Measurements from ENCODE around the gene KLHL7. TPM values are rescaled to one million over a fixed set of nuclear protein-coding genes. Genes with fewer than 3 reads are reported as not detected.

The KLHL7 gene
- total RNA-seq, 2 experiments from 2014 or later, result 17.1 to 18.2 TPM

- TF ChIP-seq CTCF (IDR thresholded peaks at IDR 0.05), result no peak
- H3K27ac Mint-ChIP-seq, result no peak overlapping the region
- ATAC-seq (no peak), DNase-seq (no peak)
- H3K27me3 Mint-ChIP-seq, result peaks cover 5% of the 10 kb centered on the region
- peaks cover 2% of the 10 kb centered on the region for H3K9me3 Mint-ChIP-seq
- CTCF ChIA-PET, result interaction anchor here (1.1 to 1.2 kb wide), 3 partner anchors 9 to 1090 kb away, joined by 3 to 5 read pairs (median 4); no protein-coding TSS in a partner anchor
- intact Hi-C loops (cut with micrococcal nuclease), result no loop called here
- peaks cover 1% of the 10 kb centered on the region for H3K4me1 Mint-ChIP-seq (ENCODE audit: low read depth)
- H3K4me3 Mint-ChIP-seq, result no peak overlapping the region
- POLR2A ChIA-PET, result interaction anchor here (0.7 kb wide), 1 partner anchor 99 kb away, joined by 3 read pairs; no protein-coding TSS in a partner anchor
- peaks cover 62% of the 10 kb centered on the region for H3K36me3 Mint-ChIP-seq (ENCODE audit: low read depth)
Measured at GRCh38 chr7:23200331-23200730, 94.7 kb downstream of the KLHL7 start.

GRCh38 chr7:23204241-23204640 is 98.7 kb downstream of the KLHL7 start:
- ChIA-PET POLR2A (no interaction called here), CTCF (interaction anchor here (1.7 kb wide), 1 partner anchor 69 kb away, joined by 4 read pairs; no protein-coding TSS in a partner anchor)
- no peak for ATAC-seq
- H3K4me3 Mint-ChIP-seq, result no peak overlapping the region
- no peak for TF ChIP-seq CTCF (IDR thresholded peaks at IDR 0.05)
- H3K27ac Mint-ChIP-seq, result no peak overlapping the region
- intact Hi-C loops (cut with micrococcal nuclease), result no loop called here
- peaks cover 2% of the 10 kb centered on the region for H3K9me3 Mint-ChIP-seq
- H3K4me1 Mint-ChIP-seq (ENCODE audit: low read depth), result peaks cover 5% of the 10 kb centered on the region
- no peak for DNase-seq
- H3K27me3 Mint-ChIP-seq, result peaks cover 25% of the 10 kb centered on the region
- H3K36me3 Mint-ChIP-seq (ENCODE audit: low read depth), result peaks cover 52% of the 10 kb centered on the region

DNA sequence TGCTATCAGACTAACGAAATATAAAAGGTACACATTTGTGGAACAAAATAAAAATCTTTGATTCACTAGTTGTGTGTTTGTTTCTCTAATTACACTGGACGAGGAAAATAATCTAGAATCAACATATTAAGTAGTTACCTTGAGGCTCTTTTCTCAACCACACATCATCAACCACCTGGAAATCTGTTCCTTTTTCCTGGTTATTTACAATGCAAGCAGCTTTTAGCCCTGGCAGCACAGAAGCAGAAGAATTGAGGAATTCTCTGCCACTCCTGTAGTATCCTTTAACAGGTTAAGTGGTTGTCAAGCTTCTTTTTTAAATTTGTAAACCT is 100.0 kb downstream of the KLHL7 start:
- intact Hi-C loops (cut with micrococcal nuclease), result no loop called here
- CTCF ChIA-PET, result interaction anchor here (1.7 to 2.0 kb wide), 2 partner anchors 59 to 68 kb away, joined by 4 read pairs; no protein-coding TSS in a partner anchor
- H3K27ac Mint-ChIP-seq, result peak overlapping the region; percentile 46
- POLR2A ChIA-PET, result interaction anchor here (1.1 kb wide), 2 partner anchors 14 to 24 kb away, joined by 4 to 6 read pairs; partner anchors contain the start of gene NUP42
- peaks cover 2% of the 10 kb centered on the region for H3K9me3 Mint-ChIP-seq
- TF ChIP-seq CTCF (IDR thresholded peaks at IDR 0.05), result no peak
- H3K4me1 Mint-ChIP-seq (ENCODE audit: low read depth), result peaks cover 5% of the 10 kb centered on the region
- peak overlapping the region; percentile 44 for H3K4me3 Mint-ChIP-seq
- DNase-seq, result no peak
- peaks cover 42% of the 10 kb centered on the region for H3K36me3 Mint-ChIP-seq (ENCODE audit: low read depth)
- no peak for ATAC-seq
- H3K27me3 Mint-ChIP-seq, result peaks cover 28% of the 10 kb centered on the region

GRCh38 chr7:23205909-23206767 is 100.6 kb downstream of the KLHL7 start:
- Mint-ChIP-seq H3K27me3 (peaks cover 30% of the 10 kb centered on the region), H3K27ac (peak overlapping the region; percentile 79), H3K9me3 (peaks cover 2% of the 10 kb centered on the region), H3K36me3 (ENCODE audit: low read depth) (peaks cover 40% of the 10 kb centered on the region), H3K4me1 (ENCODE audit: low read depth) (peaks cover 5% of the 10 kb centered on the region), H3K4me3 (peak overlapping the region; percentile 44)
- ATAC-seq (peak; percentile 77), DNase-seq (peak; percentile 12)
- intact Hi-C loops (cut with micrococcal nuclease), result no loop called here
- TF ChIP-seq CTCF (IDR thresholded peaks at IDR 0.05), result no peak
- CTCF ChIA-PET, result interaction anchor here (1.7 to 2.0 kb wide), 2 partner anchors 58 to 67 kb away, joined by 4 read pairs; no protein-coding TSS in a partner anchor
- POLR2A ChIA-PET, result interaction anchor here (0.5 to 1.1 kb wide), 5 partner anchors 15 to 302 kb away, joined by 3 to 6 read pairs (median 4); partner anchors contain the start of genes KLHL7 and NUP42

DNA sequence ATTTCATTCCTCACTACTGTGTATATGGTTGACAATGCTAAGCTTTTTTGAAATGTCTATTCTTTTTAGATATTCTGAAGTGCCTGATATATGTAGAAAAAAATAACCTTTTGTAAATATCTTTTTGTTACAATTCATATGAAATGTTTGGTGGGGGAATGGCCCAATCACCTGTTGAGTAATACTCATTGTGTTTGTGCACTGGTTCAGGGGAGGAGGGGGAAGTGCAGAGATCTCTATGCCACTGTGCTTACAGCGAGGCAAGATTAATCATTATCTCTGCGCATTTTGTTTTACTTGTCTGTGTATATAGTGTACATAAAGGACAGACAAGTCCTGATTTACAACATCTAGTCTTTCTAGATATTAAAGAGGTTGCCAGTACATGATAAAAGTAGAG is 101.4 kb downstream of the KLHL7 start:
- ChIA-PET POLR2A (interaction anchor here (1.1 kb wide), 1 partner anchor 101 kb away, joined by 3 read pairs; the partner anchor contains the start of gene KLHL7), CTCF (interaction anchor here (2.0 kb wide), 1 partner anchor 57 kb away, joined by 4 read pairs; no protein-coding TSS in a partner anchor)
- intact Hi-C loops (cut with micrococcal nuclease), result no loop called here
- H3K36me3 Mint-ChIP-seq (ENCODE audit: low read depth), result peaks cover 33% of the 10 kb centered on the region
- H3K9me3 Mint-ChIP-seq, result peaks cover 2% of the 10 kb centered on the region
- DNase-seq, result no peak
- H3K27ac Mint-ChIP-seq, result peak overlapping the region; percentile 79
- peaks cover 5% of the 10 kb centered on the region for H3K4me1 Mint-ChIP-seq (ENCODE audit: low read depth)
- no peak for ATAC-seq
- no peak for TF ChIP-seq CTCF (IDR thresholded peaks at IDR 0.05)
- peaks cover 31% of the 10 kb centered on the region for H3K27me3 Mint-ChIP-seq
- H3K4me3 Mint-ChIP-seq, result peak overlapping the region; percentile 44
